ENCODE results near the gene GLI1. TPM values are rescaled to one million over a fixed set of nuclear protein-coding genes. Genes with fewer than 3 reads are reported as not detected.

GLI1 gene
- total and polyA plus RNA-seq, 8 donors = 1.9 to 38.3 (median 30.0) TPM

- Histone ChIP-seq H3K9me3 (no peaks in the 10 kb centered on the region), H3K27ac (peak overlapping the region in 1 of 2 donors; percentile 51), H3K4me1 (peaks cover 0 to 36% of the 10 kb centered on the region in 2 donors), H3K27me3 (peaks cover 12 to 47% of the 10 kb centered on the region in 2 donors), H3K4me3 (no peak overlapping the region), H3K36me3 (peaks cover 0 to 82% of the 10 kb centered on the region in 2 donors)
- ATAC-seq (no peak), DNase-seq (no peak)
- intact Hi-C loops (cut with DNase I) = no loop called here
- TF ChIP-seq, protein P1, sequence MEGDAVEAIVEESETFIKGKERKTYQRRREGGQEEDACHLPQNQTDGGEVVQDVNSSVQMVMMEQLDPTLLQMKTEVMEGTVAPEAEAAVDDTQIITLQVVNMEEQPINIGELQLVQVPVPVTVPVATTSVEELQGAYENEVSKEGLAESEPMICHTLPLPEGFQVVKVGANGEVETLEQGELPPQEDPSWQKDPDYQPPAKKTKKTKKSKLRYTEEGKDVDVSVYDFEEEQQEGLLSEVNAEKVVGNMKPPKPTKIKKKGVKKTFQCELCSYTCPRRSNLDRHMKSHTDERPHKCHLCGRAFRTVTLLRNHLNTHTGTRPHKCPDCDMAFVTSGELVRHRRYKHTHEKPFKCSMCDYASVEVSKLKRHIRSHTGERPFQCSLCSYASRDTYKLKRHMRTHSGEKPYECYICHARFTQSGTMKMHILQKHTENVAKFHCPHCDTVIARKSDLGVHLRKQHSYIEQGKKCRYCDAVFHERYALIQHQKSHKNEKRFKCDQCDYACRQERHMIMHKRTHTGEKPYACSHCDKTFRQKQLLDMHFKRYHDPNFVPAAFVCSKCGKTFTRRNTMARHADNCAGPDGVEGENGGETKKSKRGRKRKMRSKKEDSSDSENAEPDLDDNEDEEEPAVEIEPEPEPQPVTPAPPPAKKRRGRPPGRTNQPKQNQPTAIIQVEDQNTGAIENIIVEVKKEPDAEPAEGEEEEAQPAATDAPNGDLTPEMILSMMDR (IDR thresholded peaks at IDR 0.05) = no peak
These were observed 10.8 kb downstream of the GLI1 start for GRCh38 chr12:57470286-57470969.

DNA sequence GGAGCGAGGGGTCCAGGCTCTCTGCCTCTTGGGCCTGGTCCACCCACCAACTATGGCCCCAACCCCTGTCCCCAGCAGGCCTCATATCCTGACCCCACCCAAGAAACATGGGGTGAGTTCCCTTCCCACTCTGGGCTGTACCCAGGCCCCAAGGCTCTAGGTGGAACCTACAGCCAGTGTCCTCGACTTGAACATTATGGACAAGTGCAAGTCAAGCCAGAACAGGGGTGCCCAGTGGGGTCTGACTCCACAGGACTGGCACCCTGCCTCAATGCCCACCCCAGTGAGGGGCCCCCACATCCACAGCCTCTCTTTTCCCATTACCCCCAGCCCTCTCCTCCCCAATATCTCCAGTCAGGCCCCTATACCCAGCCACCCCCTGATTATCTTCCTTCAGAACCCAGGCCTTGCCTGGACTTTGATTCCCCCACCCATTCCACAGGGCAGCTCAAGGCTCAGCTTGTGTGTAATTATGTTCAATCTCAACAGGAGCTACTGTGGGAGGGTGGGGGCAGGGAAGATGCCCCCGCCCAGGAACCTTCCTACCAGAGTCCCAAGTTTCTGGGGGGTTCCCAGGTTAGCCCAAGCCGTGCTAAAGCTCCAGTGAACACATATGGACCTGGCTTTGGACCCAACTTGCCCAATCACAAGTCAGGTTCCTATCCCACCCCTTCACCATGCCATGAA lies 11.5 kb downstream of the GLI1 start:
- Histone ChIP-seq H3K9me3 (no peaks in the 10 kb centered on the region), H3K4me3 (no peak overlapping the region), H3K27ac (peak overlapping the region in 1 of 2 donors; percentile 51), H3K27me3 (peaks cover 17 to 53% of the 10 kb centered on the region in 2 donors), H3K36me3 (peaks cover 0 to 84% of the 10 kb centered on the region in 2 donors), H3K4me1 (peaks cover 0 to 42% of the 10 kb centered on the region in 2 donors)
- ATAC-seq (no peak), DNase-seq (no peak)
- intact Hi-C loops (cut with DNase I) = no loop called here
- TF ChIP-seq, protein P1 (IDR thresholded peaks at IDR 0.05) = no peak

- H3K27ac ChIP-seq = peak overlapping the region in 1 of 2 donors; percentile 51
- TF ChIP-seq, protein P1 (IDR thresholded peaks at IDR 0.05) = no peak
- intact Hi-C loops (cut with DNase I) = no loop called here
These were observed 12.1 kb downstream of the GLI1 start for GRCh38 chr12:57471661-57472060.

GRCh38 chr12:57472391-57472790 lies 12.8 kb downstream of the GLI1 start:
- H3K9me3 ChIP-seq = no peaks in the 10 kb centered on the region
- peaks cover 0 to 47% of the 10 kb centered on the region in 2 donors for H3K4me1 ChIP-seq
- H3K4me3 ChIP-seq = no peak overlapping the region
- peaks cover 24 to 60% of the 10 kb centered on the region in 2 donors for H3K27me3 ChIP-seq
- H3K36me3 ChIP-seq = peaks cover 0 to 81% of the 10 kb centered on the region in 2 donors
- TF ChIP-seq, protein P1 (IDR thresholded peaks at IDR 0.05) = no peak
- no peak for ATAC-seq
- H3K27ac ChIP-seq = no peak overlapping the region
- DNase-seq = no peak
- intact Hi-C loops (cut with DNase I) = no loop called here

More at GRCh38 chr12:57471661-57472060, 12.1 kb downstream of the GLI1 start:
- peaks cover 0 to 46% of the 10 kb centered on the region in 2 donors for H3K4me1 ChIP-seq
- DNase-seq (no peak), ATAC-seq (no peak)
- H3K4me3 ChIP-seq = no peak overlapping the region
- H3K36me3 ChIP-seq = peaks cover 0 to 84% of the 10 kb centered on the region in 2 donors
- no peaks in the 10 kb centered on the region for H3K9me3 ChIP-seq
- peaks cover 23 to 59% of the 10 kb centered on the region in 2 donors for H3K27me3 ChIP-seq

GRCh38 chr12:57473392-57473791 lies 13.8 kb downstream of the GLI1 start:
- TF ChIP-seq, protein P1 (IDR thresholded peaks at IDR 0.05) = no peak
- intact Hi-C loops (cut with DNase I) = no loop called here
- Histone ChIP-seq H3K4me1 (peaks cover 0 to 57% of the 10 kb centered on the region in 2 donors), H3K27ac (no peak overlapping the region), H3K4me3 (no peak overlapping the region), H3K9me3 (no peaks in the 10 kb centered on the region), H3K27me3 (peaks cover 24 to 60% of the 10 kb centered on the region in 2 donors), H3K36me3 (peaks cover 0 to 71% of the 10 kb centered on the region in 2 donors)
- no peak for DNase-seq
- no peak for ATAC-seq

Measured in left lung (tissue), 10 donors.